ENCODE data around the gene CRISP1. TPM values are rescaled to one million over a fixed set of nuclear protein-coding genes. Genes with fewer than 3 reads are reported as not detected.

The CRISP1 gene
- total RNA-seq, 1 donor from 2014 or later, result not detected

GRCh38 chr6:49855221-49855620 is 11.1 kb downstream of the CRISP1 start:
- H3K4me3 Mint-ChIP-seq, result no peak overlapping the region
- no peaks in the 10 kb centered on the region for H3K9me3 Mint-ChIP-seq
- H3K27ac Mint-ChIP-seq, result no peak overlapping the region
- H3K27me3 Mint-ChIP-seq, result no peaks in the 10 kb centered on the region
- no peak for DNase-seq (ENCODE audit: extremely low spot score, unreplicated experiment)
- H3K4me1 Mint-ChIP-seq (ENCODE audit: unreplicated experiment), result no peaks in the 10 kb centered on the region
- no peaks in the 10 kb centered on the region for H3K36me3 Mint-ChIP-seq
- no peak for TF ChIP-seq CTCF (conservative IDR thresholded peaks at IDR 0.05)

GRCh38 chr6:49852975-49853374 is 13.4 kb downstream of the CRISP1 start:
- Mint-ChIP-seq H3K27me3 (no peaks in the 10 kb centered on the region), H3K9me3 (no peaks in the 10 kb centered on the region), H3K27ac (no peak overlapping the region), H3K4me3 (no peak overlapping the region), H3K36me3 (no peaks in the 10 kb centered on the region), H3K4me1 (ENCODE audit: unreplicated experiment) (no peaks in the 10 kb centered on the region)
- no peak for DNase-seq (ENCODE audit: extremely low spot score, unreplicated experiment)
- no peak for TF ChIP-seq CTCF (conservative IDR thresholded peaks at IDR 0.05)

GRCh38 chr6:49849213-49849907 is 17.0 kb downstream of the CRISP1 start:
- Mint-ChIP-seq H3K4me3 (no peak overlapping the region), H3K27me3 (no peaks in the 10 kb centered on the region), H3K36me3 (no peaks in the 10 kb centered on the region), H3K9me3 (no peaks in the 10 kb centered on the region), H3K4me1 (ENCODE audit: unreplicated experiment) (no peaks in the 10 kb centered on the region), H3K27ac (peak overlapping the region; percentile 47)
- no peak for DNase-seq (ENCODE audit: extremely low spot score, unreplicated experiment)
- TF ChIP-seq CTCF (conservative IDR thresholded peaks at IDR 0.05), result peak; percentile 85

GRCh38 chr6:49847673-49848072 is 18.7 kb downstream of the CRISP1 start:
- H3K36me3 Mint-ChIP-seq, result no peaks in the 10 kb centered on the region
- no peak overlapping the region for H3K27ac Mint-ChIP-seq
- DNase-seq (ENCODE audit: extremely low spot score, unreplicated experiment), result no peak
- H3K27me3 Mint-ChIP-seq, result no peaks in the 10 kb centered on the region
- no peak overlapping the region for H3K4me3 Mint-ChIP-seq
- no peaks in the 10 kb centered on the region for H3K4me1 Mint-ChIP-seq (ENCODE audit: unreplicated experiment)
- no peak for TF ChIP-seq CTCF (conservative IDR thresholded peaks at IDR 0.05)
- no peaks in the 10 kb centered on the region for H3K9me3 Mint-ChIP-seq

- Mint-ChIP-seq H3K4me3 (no peak overlapping the region), H3K9me3 (no peaks in the 10 kb centered on the region), H3K27ac (no peak overlapping the region), H3K4me1 (ENCODE audit: unreplicated experiment) (no peaks in the 10 kb centered on the region), H3K27me3 (no peaks in the 10 kb centered on the region), H3K36me3 (no peaks in the 10 kb centered on the region)
- no peak for TF ChIP-seq CTCF (conservative IDR thresholded peaks at IDR 0.05)
- DNase-seq (ENCODE audit: extremely low spot score, unreplicated experiment), result no peak
These were observed 19.3 kb downstream of the CRISP1 start for GRCh38 chr6:49847014-49847413.
